GM19193 (cell line): ENCODE results near the gene GSTP1.

ENCODE experiments used
- POLR2A ChIP-seq: IDR thresholded peaks from 4 replicates; pipeline ENCODE4 v1.6.1; 2011; ENCODE audit not compliant: insufficient read depth, insufficient read length; ENCODE audit errors: extremely low read depth

GSTP1 gene

GRCh38 chr11:67617243-67617953 lies 33.8 kb downstream of the GSTP1 start:
- TF ChIP-seq POLR2A = no peak

GRCh38 chr11:67626970-67627369 lies 43.4 kb downstream of the GSTP1 start:
- no peak for TF ChIP-seq POLR2A

GRCh38 chr11:67627441-67627811 lies 43.8 kb downstream of the GSTP1 start:
- TF ChIP-seq POLR2A = no peak

DNA sequence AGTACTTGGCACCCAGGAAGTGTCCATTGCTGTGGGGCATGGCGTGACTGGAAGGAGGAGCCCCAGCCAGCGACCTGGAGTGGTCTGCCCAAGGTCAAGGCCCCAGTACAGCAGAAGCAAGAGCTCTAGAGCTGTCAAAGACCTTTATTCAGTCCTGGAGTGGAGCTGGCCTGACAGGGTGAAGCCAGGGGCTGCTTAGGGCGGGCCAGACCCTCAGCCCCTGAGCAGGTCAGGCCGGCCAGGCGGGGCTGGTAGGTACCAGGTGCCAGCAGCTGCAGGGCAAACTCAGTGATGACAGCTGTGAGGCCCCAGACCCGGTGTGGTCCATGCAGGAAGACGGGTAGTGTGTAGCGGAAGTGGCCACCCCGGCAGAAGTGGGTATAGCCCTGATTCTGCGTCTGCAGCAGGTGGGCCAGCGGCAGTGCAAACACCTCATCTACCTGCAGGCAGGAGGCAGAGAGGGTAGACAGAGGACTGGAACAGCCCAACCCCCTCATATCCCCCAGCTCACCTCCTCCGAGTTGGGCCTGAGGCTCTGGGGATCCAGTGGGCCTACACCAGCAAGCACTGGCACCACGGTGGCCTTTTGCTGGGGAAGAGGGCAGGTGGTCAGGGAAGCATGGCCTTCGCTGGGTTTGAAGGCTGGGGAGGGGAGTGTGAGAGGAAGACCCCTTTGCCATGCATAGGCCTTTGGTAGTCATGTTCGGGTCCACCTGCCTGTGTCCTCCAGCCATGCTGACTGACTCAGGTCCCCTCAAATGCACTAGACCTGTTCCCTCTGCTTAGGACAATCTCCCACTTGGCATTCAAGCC lies 44.4 kb downstream of the GSTP1 start:
- no peak for TF ChIP-seq POLR2A

GRCh38 chr11:67628710-67629385 lies 45.2 kb downstream of the GSTP1 start:
- no peak for TF ChIP-seq POLR2A

DNA sequence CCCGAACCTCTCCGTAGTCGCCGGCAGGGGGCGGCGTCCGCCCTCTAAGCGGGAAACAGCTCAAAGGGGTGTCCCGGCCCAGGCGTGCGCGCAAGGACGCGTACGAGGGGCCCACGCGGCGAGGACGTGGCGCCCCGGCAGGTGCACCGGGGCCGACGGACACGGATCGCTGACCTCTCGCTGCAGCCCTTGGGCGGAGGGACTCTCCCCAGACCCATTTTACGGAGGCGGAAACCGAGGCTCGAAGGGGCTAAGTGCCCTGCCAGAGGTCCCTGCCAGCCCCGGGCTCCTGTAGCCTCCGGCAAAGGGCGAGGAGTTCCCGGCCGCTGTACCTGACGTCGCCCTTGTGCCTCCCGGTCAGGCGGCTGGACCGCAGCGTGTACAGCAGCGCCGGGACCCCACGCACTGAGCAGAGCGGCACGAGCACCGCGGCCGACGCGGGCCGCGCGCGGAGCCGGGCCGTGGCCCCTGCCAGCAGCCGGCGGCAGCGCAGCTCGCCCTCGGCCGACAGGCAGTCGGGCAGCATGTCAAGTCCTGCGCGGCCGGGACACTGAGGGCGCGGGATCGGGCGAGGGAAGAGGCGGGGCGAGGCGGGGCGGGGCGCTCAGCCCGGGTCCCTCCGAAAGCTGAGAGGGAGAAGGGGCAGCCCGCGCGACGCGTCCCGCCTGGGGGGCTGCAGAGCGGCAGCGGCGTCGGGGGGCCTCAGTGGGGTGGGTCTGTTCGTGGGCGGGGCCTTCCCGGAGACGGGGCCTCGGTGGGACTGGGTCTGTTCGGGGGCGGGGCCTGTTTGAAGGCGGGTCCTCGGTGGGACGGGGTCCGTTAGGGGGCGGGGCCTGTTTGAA lies 46.0 kb downstream of the GSTP1 start, which contains the start of gene NUDT8:
TSS of gene NUDT8 (minus strand) at position 552 of the 842 bp plus-strand sequence. CDS start at position 526, 26 bp downstream.
- TF ChIP-seq POLR2A = peak; percentile 58

DNA sequence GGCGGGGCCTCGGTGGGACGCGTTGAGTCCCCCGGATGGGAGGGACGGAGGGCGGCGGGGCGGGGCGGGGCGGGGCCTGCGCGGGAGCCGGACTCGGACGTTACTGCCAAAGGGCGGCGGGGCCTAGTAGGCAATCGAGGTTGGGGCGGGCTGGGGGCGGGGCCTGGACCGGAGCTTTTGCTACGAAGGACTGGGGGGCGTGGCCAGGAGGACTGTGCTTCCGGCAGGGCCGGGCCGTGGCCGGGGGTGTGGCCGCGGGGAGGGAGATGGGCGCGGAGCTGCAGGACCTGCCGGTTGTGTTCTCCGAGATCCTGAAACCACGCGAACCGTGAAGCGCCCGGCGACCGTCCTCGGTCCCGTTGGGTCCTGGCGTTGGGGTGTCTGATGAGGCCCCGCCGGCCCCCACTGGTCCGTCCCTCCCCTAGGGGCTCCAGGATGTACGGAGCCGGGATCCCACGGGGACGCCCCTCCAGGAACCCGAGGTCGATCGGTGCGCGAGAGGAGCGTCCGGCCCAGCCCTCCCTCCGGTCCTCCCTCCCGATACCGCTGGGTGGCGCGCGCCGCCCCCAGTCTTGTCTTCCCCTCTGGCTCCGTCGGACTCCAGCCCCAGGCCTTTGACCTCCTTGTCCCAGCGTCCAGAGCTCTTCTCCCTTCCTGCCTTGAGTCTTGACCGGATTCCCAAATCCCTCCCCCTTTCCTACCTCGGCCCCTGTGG lies 46.8 kb downstream of the GSTP1 start:
- peak; percentile 67 for TF ChIP-seq POLR2A

DNA sequence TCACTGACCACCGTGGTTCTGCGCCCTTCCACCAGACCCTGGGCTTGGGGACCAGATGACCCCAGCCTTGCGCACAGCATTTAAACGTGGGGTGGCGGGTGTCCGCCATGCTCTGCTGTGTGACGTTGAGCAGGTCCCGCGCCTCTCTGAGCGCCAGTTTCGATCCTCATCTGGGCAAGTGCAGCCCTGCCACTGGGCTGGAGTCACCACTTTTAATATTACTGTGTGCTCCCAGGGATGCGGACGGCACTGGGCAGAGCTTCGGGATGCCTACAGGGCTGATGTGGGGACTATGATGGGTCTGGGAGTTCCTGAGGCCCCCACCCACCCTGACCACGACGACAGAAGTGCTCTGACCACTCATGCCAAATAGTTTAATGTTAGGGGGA lies 47.3 kb downstream of the GSTP1 start:
- TF ChIP-seq POLR2A = no peak

GRCh38 chr11:67631411-67631810 lies 47.8 kb downstream of the GSTP1 start:
- no peak for TF ChIP-seq POLR2A

GRCh38 chr11:67631853-67632174 lies 48.2 kb downstream of the GSTP1 start:
- TF ChIP-seq POLR2A = no peak

GRCh38 chr11:67632175-67632981 lies 48.8 kb downstream of the GSTP1 start:
- TF ChIP-seq POLR2A = no peak

GRCh38 chr11:67632982-67633755 lies 49.6 kb downstream of the GSTP1 start:
- no peak for TF ChIP-seq POLR2A

GRCh38 chr11:67633758-67634365 lies 50.2 kb downstream of the GSTP1 start:
- no peak for TF ChIP-seq POLR2A
